Naive thymus-derived CD8-positive, alpha-beta T cell (primary cell): ENCODE data around the gene RPS10. TPM values are rescaled to one million over a fixed set of nuclear protein-coding genes. Genes with fewer than 3 reads are reported as not detected.
A peak's percentile ranks its signal among the peaks of the same experiment; 100 is the strongest.
"Not testable (repeated sequence)": the region's sequence is repeated elsewhere in the genome, so short reads cannot be mapped to it uniquely, and the experiment has no call there.

Experiments used
- ATAC-seq, 2 donors: fragments of 150-1000 bp; cut with Tn5 transposase in 1 of 2; sonication (Bioruptor Pico), chemical (Tn5 transposase) in 1 of 2; 1 replicate in 1 of 2; 2 replicates in 1 of 2; pipeline ENCODE4 v1.10.0; 2021; ENCODE audit warnings: mild to moderate bottlenecking in 2 of 2, moderate library complexity in 2 of 2
- POLR2A ChIA-PET: fragments of 350-600 bp; sonication (Branson Sonifier 250); formaldehyde crosslinking; loops from one replicate; lab custom pipeline; 2021; ENCODE audit warnings: antibody characterized with exemption; lab: Charles Lee
- DNase-seq, 10 donors: peaks; one replicate each; pipeline versions ENCODE4 v3.0.0 to v3.0.0-alpha.2; 2020 to 2022
- H3K27ac Mint-ChIP-seq, 10 donors: one replicate each; pipeline ENCODE4 v1.8.0; 2020 to 2022; ENCODE audit warnings: mild to moderate bottlenecking in 10 of 10, mixed read lengths in 10 of 10, moderate library complexity in 4 of 10, inconsistent platforms in 1 of 10
- H3K27me3 Mint-ChIP-seq, 5 donors: one replicate each; pipeline ENCODE4 v1.8.0; 2021 to 2022; ENCODE audit warnings: mixed read lengths in 5 of 5
- H3K36me3 Mint-ChIP-seq, 3 donors: one replicate each; pipeline ENCODE4 v1.8.0; 2020 to 2022; ENCODE audit warnings: mixed read lengths in 3 of 3, mild to moderate bottlenecking in 2 of 3, inconsistent platforms in 1 of 3
- H3K4me1 Mint-ChIP-seq, 4 donors: one replicate each; pipeline ENCODE4 v1.8.0; 2021 to 2022; ENCODE audit warnings: mixed read lengths in 4 of 4
- H3K4me3 Mint-ChIP-seq, 10 donors: one replicate each; pipeline ENCODE4 v1.8.0; 2020 to 2022; ENCODE audit warnings: mild to moderate bottlenecking in 10 of 10, mixed read lengths in 10 of 10, moderate library complexity in 6 of 10, inconsistent platforms in 1 of 10
- H3K9me3 Mint-ChIP-seq, 9 donors: one replicate each; pipeline ENCODE4 v1.8.0; 2020 to 2022; ENCODE audit warnings: mixed read lengths in 9 of 9, mild to moderate bottlenecking in 3 of 9, inconsistent platforms in 1 of 9, moderate library complexity in 1 of 9
- polyA plus RNA-seq, 3 donors: library from polyadenylated mRNA; unstranded; fragments of 300-500 nt; fragmentation: Illumina TruSeq; gene quantifications; one replicate each; pipeline ENCODE4 v1.2.3, GENCODE V29; 2021
- total RNA-seq, 8 experiments: library from RNA in 2 of 8; stranded (reverse) in 2 of 8; gene quantifications; one replicate each; pipeline ENCODE4 v1.2.3 and lab custom pipeline; 2021 to 2026

RPS10 gene
- total and polyA plus RNA-seq, 5 experiments from 2014 or later = 2,314 to 2,962 (median 2,574) TPM

GRCh38 chr6:34412643-34413214 lies 13.1 kb downstream of the RPS10 start:
- H3K4me3 Mint-ChIP-seq = no peak overlapping the region
- peaks cover 5 to 37% (median 5%) of the 10 kb centered on the region in 3 donors for H3K36me3 Mint-ChIP-seq
- DNase-seq (no peak), ATAC-seq (no peak)
- H3K27me3 Mint-ChIP-seq = no peaks in the 10 kb centered on the region
- H3K27ac Mint-ChIP-seq = peak overlapping the region in 4 of 10 donors; percentile 2 to 75 (median 40)
- H3K9me3 Mint-ChIP-seq = no peaks in the 10 kb centered on the region
- POLR2A ChIA-PET = interaction anchor here (4.6 kb wide), 1 partner anchor 12 kb away, joined by 34 read pairs; the partner anchor contains the start of gene RPS10
- H3K4me1 Mint-ChIP-seq = peaks cover 0 to 10% (median 5%) of the 10 kb centered on the region in 4 donors

GRCh38 chr6:34412016-34412415 lies 13.9 kb downstream of the RPS10 start:
- POLR2A ChIA-PET = interaction anchor here (0.6 kb wide), 1 partner anchor 256 kb away, joined by 3 read pairs; no protein-coding TSS in a partner anchor
- Mint-ChIP-seq H3K27ac (peak overlapping the region in 2 of 10 donors; percentile 31 to 53), H3K36me3 (peaks cover 3 to 30% (median 4%) of the 10 kb centered on the region in 3 donors)

GRCh38 chr6:34407915-34408314 lies 18.0 kb downstream of the RPS10 start:
- DNase-seq, ATAC-seq, H3K27me3 Mint-ChIP-seq, H3K36me3 Mint-ChIP-seq, H3K27ac Mint-ChIP-seq, H3K4me3 Mint-ChIP-seq, H3K9me3 Mint-ChIP-seq, POLR2A ChIA-PET, H3K4me1 Mint-ChIP-seq: not testable (repeated sequence)

More at GRCh38 chr6:34412016-34412415, 13.9 kb downstream of the RPS10 start:
- no peaks in the 10 kb centered on the region for H3K27me3 Mint-ChIP-seq
- H3K4me3 Mint-ChIP-seq = no peak overlapping the region
- H3K4me1 Mint-ChIP-seq = peaks cover 0 to 10% (median 4%) of the 10 kb centered on the region in 4 donors
- DNase-seq = no peak
- ATAC-seq = no peak
- no peaks in the 10 kb centered on the region for H3K9me3 Mint-ChIP-seq

- Mint-ChIP-seq H3K36me3 (no peaks in the 10 kb centered on the region), H3K4me1 (peaks cover 4 to 14% (median 10%) of the 10 kb centered on the region in 4 donors), H3K9me3 (no peaks in the 10 kb centered on the region), H3K27me3 (no peaks in the 10 kb centered on the region), H3K27ac (no peak overlapping the region), H3K4me3 (no peak overlapping the region)
- POLR2A ChIA-PET = interaction anchor here (1.1 kb wide), 1 partner anchor 28 kb away, joined by 3 read pairs; no protein-coding TSS in a partner anchor
- DNase-seq (no peak), ATAC-seq (no peak)
These were observed 29.4 kb downstream of the RPS10 start for GRCh38 chr6:34396518-34396917.

- H3K4me1 Mint-ChIP-seq = peaks cover 8 to 19% (median 16%) of the 10 kb centered on the region in 4 donors
- no peaks in the 10 kb centered on the region for H3K9me3 Mint-ChIP-seq
- H3K36me3 Mint-ChIP-seq = no peaks in the 10 kb centered on the region
- POLR2A ChIA-PET = no interaction called here
- peak overlapping the region in 5 of 10 donors; percentile 40 to 98 (median 81) for H3K27ac Mint-ChIP-seq
- DNase-seq (no peak), ATAC-seq (no peak)
- no peaks in the 10 kb centered on the region for H3K27me3 Mint-ChIP-seq
- H3K4me3 Mint-ChIP-seq = peak overlapping the region in 9 of 10 donors; percentile 34 to 99 (median 72)
These were observed 31.9 kb downstream of the RPS10 start for GRCh38 chr6:34393966-34394305.

GRCh38 chr6:34393191-34393965 lies 32.5 kb downstream of the RPS10 start:
- no peaks in the 10 kb centered on the region for H3K36me3 Mint-ChIP-seq
- POLR2A ChIA-PET = interaction anchor here (0.6 to 3.5 kb wide), 7 partner anchors 22 to 208 kb away, joined by 3 to 33 read pairs (median 8); partner anchors contain the start of genes HMGA1 and SMIM29
- H3K27ac Mint-ChIP-seq = peak overlapping the region; percentile 87 to 98 (median 96)
- no peaks in the 10 kb centered on the region for H3K27me3 Mint-ChIP-seq
- ATAC-seq (no peak), DNase-seq (no peak)
- H3K4me1 Mint-ChIP-seq = peaks cover 8 to 24% (median 20%) of the 10 kb centered on the region in 4 donors
- no peaks in the 10 kb centered on the region for H3K9me3 Mint-ChIP-seq
- peak overlapping the region in 9 of 10 donors; percentile 52 to 100 (median 84) for H3K4me3 Mint-ChIP-seq

- peak within 1 kb of the TSS; percentile 87 to 98 (median 96) for H3K27ac Mint-ChIP-seq
- ATAC-seq = peak; percentile 82 to 84
These were observed 33.2 kb downstream of the RPS10 start, which contains the start of gene NUDT3 for GRCh38 chr6:34392497-34393190. Gene NUDT3 (minus strand): TSS chr6:34392669. CDS start chr6:34392362, 307 bp downstream.

GRCh38 chr6:34391786-34392496 lies 33.9 kb downstream of the RPS10 start:
- peak overlapping the region in 3 of 10 donors; percentile 20 to 98 (median 76) for H3K27ac Mint-ChIP-seq
- peak; percentile 11 to 33 for ATAC-seq
- H3K9me3 Mint-ChIP-seq = no peaks in the 10 kb centered on the region
- no peaks in the 10 kb centered on the region for H3K27me3 Mint-ChIP-seq
- H3K4me1 Mint-ChIP-seq = peaks cover 8 to 32% (median 23%) of the 10 kb centered on the region in 4 donors
- H3K36me3 Mint-ChIP-seq = no peaks in the 10 kb centered on the region
- H3K4me3 Mint-ChIP-seq = no peak overlapping the region
- peak in 9 of 10 donors; percentile 6 to 63 (median 39) for DNase-seq
- POLR2A ChIA-PET = interaction anchor here (0.6 to 3.5 kb wide), 10 partner anchors 18 to 228 kb away, joined by 3 to 33 read pairs (median 6); partner anchors contain the start of genes HMGA1, RPS10 and SMIM29

More at GRCh38 chr6:34392497-34393190, 33.2 kb downstream of the RPS10 start, which contains the start of gene NUDT3:
- peak; percentile 88 to 97 (median 94) for DNase-seq
- no peaks in the 10 kb centered on the region for H3K9me3 Mint-ChIP-seq
- H3K4me3 Mint-ChIP-seq = peak within 1 kb of the TSS in 9 of 10 donors; percentile 52 to 100 (median 84)
- no peaks in the 10 kb centered on the region for H3K36me3 Mint-ChIP-seq
- H3K27me3 Mint-ChIP-seq = no peaks in the 10 kb centered on the region
- H3K4me1 Mint-ChIP-seq = peaks cover 8 to 29% (median 21%) of the 10 kb centered on the region in 4 donors
- POLR2A ChIA-PET = interaction anchor here (0.6 to 3.5 kb wide), 12 partner anchors 17 to 209 kb away, joined by 3 to 33 read pairs (median 4); partner anchors contain the start of genes HMGA1, RPS10 and SMIM29

GRCh38 chr6:34391473-34391785 lies 34.4 kb downstream of the RPS10 start:
- Mint-ChIP-seq H3K9me3 (no peaks in the 10 kb centered on the region), H3K36me3 (no peaks in the 10 kb centered on the region), H3K4me3 (no peak overlapping the region), H3K27me3 (no peaks in the 10 kb centered on the region), H3K4me1 (peaks cover 9 to 36% (median 27%) of the 10 kb centered on the region in 4 donors), H3K27ac (no peak overlapping the region)
- ATAC-seq (peak in 1 of 2 donors; percentile 15), DNase-seq (no peak)
- POLR2A ChIA-PET = interaction anchor here (0.6 to 3.5 kb wide), 7 partner anchors 24 to 227 kb away, joined by 3 to 33 read pairs (median 8); partner anchors contain the start of genes HMGA1, RPS10 and SMIM29

- Mint-ChIP-seq H3K4me3 (no peak overlapping the region), H3K9me3 (no peaks in the 10 kb centered on the region), H3K27me3 (no peaks in the 10 kb centered on the region), H3K27ac (no peak overlapping the region), H3K36me3 (no peaks in the 10 kb centered on the region), H3K4me1 (peaks cover 11 to 42% (median 30%) of the 10 kb centered on the region in 4 donors)
- ATAC-seq = no peak
- POLR2A ChIA-PET = interaction anchor here (0.6 to 3.5 kb wide), 8 partner anchors 15 to 958 kb away, joined by 3 to 33 read pairs (median 8); partner anchors contain the start of genes HMGA1 and SMIM29
- no peak for DNase-seq
These were observed 35.1 kb downstream of the RPS10 start for GRCh38 chr6:34390531-34391472.

- Mint-ChIP-seq H3K4me3 (no peak overlapping the region), H3K27ac (peak overlapping the region in 2 of 10 donors; percentile 5 to 17), H3K9me3 (no peaks in the 10 kb centered on the region), H3K36me3 (no peaks in the 10 kb centered on the region), H3K27me3 (no peaks in the 10 kb centered on the region), H3K4me1 (peaks cover 11 to 49% (median 42%) of the 10 kb centered on the region in 4 donors)
- ATAC-seq (no peak), DNase-seq (no peak)
- POLR2A ChIA-PET = no interaction called here
These were observed 36.8 kb downstream of the RPS10 start for GRCh38 chr6:34389034-34389433.
